SK-N-SH treated with all-trans-retinoic acid at 6 μM for 48 hours (cell line): Measurements from ENCODE around the gene GABBR2.

ENCODE experiments used
- ARNTL ChIP-seq: fragments of 450-650 bp; formaldehyde crosslinking; IDR thresholded peaks from 2 replicates; pipeline ENCODE4 v1.5.0; 2020; ENCODE audit warnings: low read depth, mild to moderate bottlenecking, moderate library complexity, borderline replicate concordance
- GLIS3 ChIP-seq: fragments of 250-450 bp; sonication (Bioruptor Pico); IDR thresholded peaks from 2 replicates; pipeline ENCODE4 v1.5.0; 2020; ENCODE audit warnings: mild to moderate bottlenecking, moderate library complexity
- ISL1 ChIP-seq: fragments of 250-450 bp; sonication (Bioruptor Pico); IDR thresholded peaks from 2 replicates; pipeline ENCODE4 v2.1.2; 2022; ENCODE audit warnings: mild to moderate bottlenecking, moderate library complexity
- TOX ChIP-seq: fragments of 250-450 bp; sonication (Bioruptor Pico); IDR thresholded peaks from 2 replicates; pipeline ENCODE4 v1.8.0; 2021; ENCODE audit warnings: mild to moderate bottlenecking, moderate library complexity, borderline replicate concordance
- ZC3H10 ChIP-seq: fragments of 250-450 bp; sonication (Bioruptor Pico); IDR thresholded peaks from 2 replicates; pipeline ENCODE4 v1.5.1; 2021; ENCODE audit warnings: mild to moderate bottlenecking, moderate library complexity
- ZFP3 ChIP-seq: fragments of 250-450 bp; sonication (Bioruptor Pico); IDR thresholded peaks from 2 replicates; pipeline ENCODE4 v1.5.0; 2020; ENCODE audit warnings: mild to moderate bottlenecking, moderate library complexity
- TF ChIP-seq, protein P1 (sequence below): fragments of 250-450 bp; sonication (Bioruptor Pico); IDR thresholded peaks from 2 replicates; pipeline ENCODE4 v1.8.0; 2020; ENCODE audit warnings: mild to moderate bottlenecking, moderate library complexity, borderline replicate concordance
- TF ChIP-seq, protein P2 (sequence below): fragments of 250-450 bp; sonication (Bioruptor Pico); IDR thresholded peaks from 2 replicates; pipeline ENCODE4 v1.5.1; 2020; ENCODE audit warnings: low read depth, mild to moderate bottlenecking, moderate library complexity

DNA sequence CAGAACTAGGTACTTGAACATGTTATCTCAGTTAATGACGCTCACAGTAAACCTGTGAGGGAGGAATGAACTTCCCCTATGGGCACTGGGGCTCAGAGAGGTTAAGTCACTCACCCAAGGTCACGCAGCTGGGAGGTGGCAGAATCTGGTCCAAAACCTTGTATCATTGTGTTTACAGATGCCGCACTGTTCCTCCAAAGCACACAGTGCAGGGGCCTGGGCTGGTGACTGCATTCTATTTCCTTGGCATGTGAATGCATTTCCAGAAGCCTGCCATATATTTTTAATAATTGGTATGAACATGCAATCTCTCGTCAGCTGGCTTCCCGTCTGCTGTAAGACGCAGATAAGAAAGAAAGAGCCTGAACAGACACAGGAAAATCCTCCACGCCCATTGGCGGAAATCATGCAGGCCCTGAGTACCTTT is 376.3 kb downstream of the GABBR2 start:
- TF ChIP-seq, protein P1, sequence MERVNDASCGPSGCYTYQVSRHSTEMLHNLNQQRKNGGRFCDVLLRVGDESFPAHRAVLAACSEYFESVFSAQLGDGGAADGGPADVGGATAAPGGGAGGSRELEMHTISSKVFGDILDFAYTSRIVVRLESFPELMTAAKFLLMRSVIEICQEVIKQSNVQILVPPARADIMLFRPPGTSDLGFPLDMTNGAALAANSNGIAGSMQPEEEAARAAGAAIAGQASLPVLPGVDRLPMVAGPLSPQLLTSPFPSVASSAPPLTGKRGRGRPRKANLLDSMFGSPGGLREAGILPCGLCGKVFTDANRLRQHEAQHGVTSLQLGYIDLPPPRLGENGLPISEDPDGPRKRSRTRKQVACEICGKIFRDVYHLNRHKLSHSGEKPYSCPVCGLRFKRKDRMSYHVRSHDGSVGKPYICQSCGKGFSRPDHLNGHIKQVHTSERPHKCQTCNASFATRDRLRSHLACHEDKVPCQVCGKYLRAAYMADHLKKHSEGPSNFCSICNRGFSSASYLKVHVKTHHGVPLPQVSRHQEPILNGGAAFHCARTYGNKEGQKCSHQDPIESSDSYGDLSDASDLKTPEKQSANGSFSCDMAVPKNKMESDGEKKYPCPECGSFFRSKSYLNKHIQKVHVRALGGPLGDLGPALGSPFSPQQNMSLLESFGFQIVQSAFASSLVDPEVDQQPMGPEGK (CRISPR knock-in tag) = no peak
- TF ChIP-seq ZC3H10 (CRISPR knock-in tag) (no peak), ARNTL (CRISPR knock-in tag) (no peak), ZFP3 (CRISPR knock-in tag) (no peak), ISL1 (peak; percentile 62), GLIS3 (CRISPR knock-in tag) (no peak), TOX (CRISPR knock-in tag) (no peak)
- TF ChIP-seq, protein P2, sequence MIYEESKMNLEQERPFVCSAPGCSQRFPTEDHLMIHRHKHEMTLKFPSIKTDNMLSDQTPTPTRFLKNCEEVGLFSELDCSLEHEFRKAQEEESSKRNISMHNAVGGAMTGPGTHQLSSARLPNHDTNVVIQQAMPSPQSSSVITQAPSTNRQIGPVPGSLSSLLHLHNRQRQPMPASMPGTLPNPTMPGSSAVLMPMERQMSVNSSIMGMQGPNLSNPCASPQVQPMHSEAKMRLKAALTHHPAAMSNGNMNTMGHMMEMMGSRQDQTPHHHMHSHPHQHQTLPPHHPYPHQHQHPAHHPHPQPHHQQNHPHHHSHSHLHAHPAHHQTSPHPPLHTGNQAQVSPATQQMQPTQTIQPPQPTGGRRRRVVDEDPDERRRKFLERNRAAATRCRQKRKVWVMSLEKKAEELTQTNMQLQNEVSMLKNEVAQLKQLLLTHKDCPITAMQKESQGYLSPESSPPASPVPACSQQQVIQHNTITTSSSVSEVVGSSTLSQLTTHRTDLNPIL = no peak
